GM04503 (cell line): ENCODE data around the gene SLC34A3.
"Not testable (repeated sequence)": the region's sequence is repeated elsewhere in the genome, so short reads cannot be mapped to it uniquely, and the experiment has no call there.

Experiments
- DNase-seq: peaks from one replicate; pipeline ENCODE4 v3.0.0-alpha.2; 2012; ENCODE audit warnings: low read depth

The SLC34A3 gene

GRCh38 chr9:137241490-137242268 lies 11.0 kb downstream of the SLC34A3 start:
- no peak for DNase-seq

DNA sequence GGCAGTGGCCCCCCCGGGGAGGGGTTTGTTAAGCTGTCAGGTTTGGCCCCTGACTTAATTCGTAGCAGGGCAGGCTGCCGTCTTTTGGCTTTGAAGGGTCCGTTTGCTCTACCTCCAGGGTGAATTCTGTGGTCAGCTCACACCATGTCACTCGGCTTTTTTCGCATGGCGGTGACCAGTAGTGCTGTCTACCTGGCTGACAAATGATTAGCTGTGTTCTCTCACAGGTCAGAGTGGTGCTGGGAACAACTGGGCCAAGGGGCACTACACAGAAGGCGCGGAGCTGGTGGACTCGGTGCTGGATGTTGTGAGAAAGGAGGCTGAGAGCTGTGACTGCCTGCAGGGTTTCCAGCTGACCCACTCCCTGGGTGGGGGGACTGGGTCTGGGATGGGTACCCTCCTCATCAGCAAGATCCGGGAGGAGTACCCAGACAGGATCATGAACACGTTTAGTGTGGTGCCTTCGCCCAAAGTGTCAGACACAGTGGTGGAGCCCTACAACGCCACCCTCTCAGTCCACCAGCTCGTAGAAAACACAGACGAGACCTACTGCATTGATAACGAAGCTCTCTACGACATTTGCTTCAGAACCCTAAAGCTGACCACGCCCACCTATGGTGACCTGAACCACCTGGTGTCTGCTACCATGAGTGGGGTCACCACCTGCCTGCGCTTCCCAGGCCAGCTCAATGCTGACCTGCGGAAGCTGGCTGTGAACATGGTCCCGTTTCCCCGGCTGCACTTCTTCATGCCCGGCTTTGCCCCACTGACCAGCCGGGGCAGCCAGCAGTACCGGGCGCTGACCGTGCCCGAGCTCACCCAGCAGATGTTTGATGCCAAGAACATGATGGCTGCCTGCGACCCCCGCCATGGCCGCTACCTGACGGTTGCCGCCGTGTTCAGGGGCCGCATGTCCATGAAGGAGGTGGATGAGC lies 11.8 kb downstream of the SLC34A3 start:
- DNase-seq, result no peak

GRCh38 chr9:137243266-137243625 lies 12.5 kb downstream of the SLC34A3 start:
- DNase-seq, result not testable (repeated sequence)

DNA sequence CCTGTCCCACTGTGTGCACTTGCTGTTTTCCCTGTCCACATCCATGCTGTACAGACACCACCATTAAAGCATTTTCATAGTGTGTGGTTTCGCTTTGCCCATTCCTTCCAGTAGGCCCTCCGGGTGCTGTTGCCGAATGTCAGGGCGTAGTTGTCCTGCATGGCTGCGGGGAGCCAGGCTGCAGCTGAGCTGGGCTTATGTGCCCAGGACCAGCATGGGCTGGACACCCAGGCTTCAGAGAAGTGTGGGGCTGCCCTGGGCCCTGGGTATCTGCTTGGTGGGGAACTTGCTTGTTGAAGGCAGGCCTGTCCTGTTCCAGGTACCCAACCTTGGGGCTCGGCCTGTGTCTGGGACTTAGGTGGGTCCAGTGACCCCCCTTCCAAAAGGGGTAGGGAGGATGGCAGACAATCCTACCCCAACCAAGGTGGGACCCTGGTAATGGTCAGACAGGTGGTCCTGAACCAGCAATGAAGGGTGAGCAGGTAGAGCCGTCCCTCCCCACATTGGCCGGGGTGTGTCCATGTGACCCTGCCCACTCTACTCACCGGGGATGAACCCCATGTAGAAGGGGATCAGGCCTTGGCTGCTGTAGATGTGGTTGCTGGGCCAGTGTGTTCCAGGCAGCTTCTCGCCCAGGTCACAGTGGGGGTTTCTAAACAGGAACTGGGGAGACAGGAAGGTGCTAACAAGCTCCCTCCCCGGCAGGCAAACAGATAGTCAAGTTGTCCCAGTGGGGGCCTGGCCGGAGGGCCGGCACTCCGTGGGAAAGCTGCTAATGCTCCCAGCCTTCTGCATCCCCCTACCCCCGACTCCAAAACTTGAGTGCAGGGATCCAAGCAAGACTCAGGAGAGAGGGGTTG lies 13.2 kb downstream of the SLC34A3 start:
- DNase-seq, result no peak

GRCh38 chr9:137244486-137245449 lies 14.1 kb downstream of the SLC34A3 start:
- DNase-seq, result no peak

DNA sequence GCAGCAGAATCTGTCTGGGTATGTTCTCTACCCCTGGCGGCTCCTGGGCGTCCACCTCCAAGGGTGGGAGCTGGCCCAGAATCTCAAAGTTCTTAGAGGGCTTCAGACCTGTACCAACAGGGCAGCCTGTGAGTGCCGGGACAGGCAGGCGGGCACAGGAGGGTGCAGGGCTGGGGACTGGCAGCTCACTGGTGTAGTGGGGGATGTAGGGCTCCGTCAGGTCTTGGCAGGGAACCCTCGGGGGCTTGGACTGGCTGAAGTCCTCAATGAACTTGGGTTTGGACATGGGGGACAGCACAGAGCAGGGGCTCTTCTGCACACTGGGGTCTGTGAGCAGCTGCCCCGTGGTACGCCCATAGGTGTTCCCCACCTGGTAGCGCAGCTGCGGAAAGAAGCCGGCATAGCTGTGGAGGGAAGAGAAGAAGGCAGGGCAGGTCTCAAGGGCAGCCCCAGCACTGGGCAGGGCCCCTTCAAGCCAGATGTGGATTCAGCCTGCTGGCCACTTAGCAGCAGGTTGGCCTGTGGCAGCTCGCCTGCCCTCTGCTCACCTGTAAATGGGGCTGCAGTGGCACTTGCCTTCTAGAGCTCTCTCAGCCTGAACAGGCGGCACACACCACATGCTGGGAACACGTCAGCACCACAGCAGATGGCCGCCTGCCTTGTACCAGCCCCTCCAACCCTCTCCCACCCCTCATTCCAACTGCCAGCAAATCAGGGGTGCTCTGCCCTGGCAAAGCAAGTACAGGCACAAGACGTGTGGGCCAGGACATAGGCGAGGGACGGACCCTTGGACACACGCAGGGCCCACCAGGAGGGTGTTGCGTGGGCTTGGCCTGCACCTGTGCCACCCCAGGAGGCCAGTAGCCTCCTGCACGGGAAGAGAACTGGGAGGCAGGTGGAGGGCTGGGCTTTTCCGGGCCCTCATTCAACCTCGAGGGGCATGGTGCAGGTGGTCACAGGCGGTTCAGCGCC lies 15.0 kb downstream of the SLC34A3 start:
- DNase-seq, result no peak

DNA sequence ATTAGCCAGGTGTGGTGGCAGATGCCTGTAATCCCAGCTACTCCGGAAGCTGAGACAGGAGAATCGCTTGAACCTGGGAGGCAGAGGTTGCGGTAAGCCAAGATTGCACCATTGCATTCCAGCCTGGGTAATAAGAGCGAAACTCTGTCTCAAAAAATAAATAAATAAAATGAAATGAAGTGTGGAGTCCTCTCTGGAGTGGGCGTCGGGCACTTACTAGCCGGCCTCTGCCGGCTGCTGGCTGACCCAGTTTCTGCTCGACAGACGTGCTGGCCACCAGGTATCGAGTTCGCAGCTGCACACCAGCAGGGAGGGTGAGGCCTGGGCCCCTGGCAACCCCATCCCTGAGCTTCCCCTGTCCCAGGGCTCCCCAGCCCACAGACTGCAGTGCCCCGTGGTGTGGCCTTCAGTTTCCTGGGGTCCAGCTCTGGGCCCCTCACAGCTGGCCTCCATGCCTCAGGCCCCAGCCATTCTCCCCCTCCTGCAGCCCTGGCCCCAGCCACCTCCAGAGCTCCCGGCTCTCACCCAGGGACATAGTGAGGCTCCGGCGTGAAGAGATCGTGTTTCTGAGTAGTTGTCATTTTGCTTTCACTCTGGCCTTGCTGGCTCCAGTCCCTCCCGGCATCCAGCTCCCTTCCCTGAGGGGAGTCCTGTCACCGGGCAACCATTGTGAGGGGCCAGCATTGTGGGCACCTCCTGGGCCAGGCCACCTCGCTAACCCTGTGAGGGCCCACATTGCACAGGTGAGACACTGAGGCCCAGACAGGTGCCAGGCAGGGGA lies 16.6 kb downstream of the SLC34A3 start:
- no peak for DNase-seq

DNA sequence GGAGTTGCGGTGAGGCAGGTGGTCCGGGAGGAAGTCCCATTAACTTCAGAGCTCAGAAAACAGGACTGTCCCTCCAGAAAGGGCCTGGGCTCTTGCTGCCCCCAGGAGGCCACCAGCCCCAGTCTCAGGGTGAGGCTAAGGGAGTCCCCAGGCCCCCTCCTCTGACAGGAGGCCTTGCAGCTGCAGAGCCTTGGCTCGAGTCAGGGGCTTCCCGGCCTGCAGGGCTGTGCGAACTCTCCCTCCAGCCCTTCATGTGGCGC lies 17.1 kb downstream of the SLC34A3 start:
- no peak for DNase-seq

GRCh38 chr9:137250329-137251193 lies 19.9 kb downstream of the SLC34A3 start:
- no peak for DNase-seq

- no peak for DNase-seq
These were observed 20.4 kb downstream of the SLC34A3 start, which contains the start of gene STPG3 for GRCh38 chr9:137251194-137251461. STPG3 (plus strand) TSS chr9:137251286; CDS start chr9:137251287, 1 bp downstream.

DNA sequence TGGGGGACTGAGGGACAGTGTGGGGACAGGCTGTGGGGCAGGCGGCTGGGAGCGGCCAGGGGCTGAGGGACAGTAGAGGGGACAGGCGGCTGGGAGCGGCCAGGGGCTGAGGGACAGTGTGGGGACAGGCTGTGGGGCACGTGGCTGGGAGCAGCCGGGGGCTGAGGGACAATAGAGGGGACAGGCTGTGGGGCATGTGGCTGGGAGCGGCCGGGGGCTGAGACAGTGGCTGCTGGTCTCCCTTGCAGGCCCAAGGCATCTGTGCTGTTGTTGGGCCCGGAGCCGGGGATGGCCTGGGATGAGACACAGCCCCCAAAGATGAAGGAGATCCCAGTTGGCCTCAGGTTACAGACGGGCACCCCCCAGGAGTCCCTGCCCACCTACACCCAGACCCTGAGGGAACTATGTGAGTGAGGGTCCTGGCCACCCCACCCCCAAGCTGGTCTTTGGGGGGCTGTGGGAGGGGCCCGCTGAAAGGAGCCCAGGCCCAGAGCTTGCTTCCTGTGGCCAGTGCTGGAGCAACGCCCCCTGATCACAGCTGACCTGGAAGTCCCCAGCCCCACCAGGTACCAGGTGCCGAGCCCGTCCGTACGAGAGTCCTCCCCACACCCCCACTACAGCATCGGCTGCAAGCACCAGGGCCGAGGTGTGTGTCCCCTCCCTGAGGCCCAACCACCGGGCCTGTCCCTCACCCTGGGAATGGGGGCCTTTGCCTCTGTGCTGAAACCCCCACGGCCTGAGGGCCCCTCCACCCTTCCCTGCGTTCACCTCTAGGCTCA lies 21.0 kb downstream of the SLC34A3 start:
- DNase-seq, result no peak

GRCh38 chr9:137252555-137253506 lies 22.1 kb downstream of the SLC34A3 start:
- DNase-seq, result no peak

DNA sequence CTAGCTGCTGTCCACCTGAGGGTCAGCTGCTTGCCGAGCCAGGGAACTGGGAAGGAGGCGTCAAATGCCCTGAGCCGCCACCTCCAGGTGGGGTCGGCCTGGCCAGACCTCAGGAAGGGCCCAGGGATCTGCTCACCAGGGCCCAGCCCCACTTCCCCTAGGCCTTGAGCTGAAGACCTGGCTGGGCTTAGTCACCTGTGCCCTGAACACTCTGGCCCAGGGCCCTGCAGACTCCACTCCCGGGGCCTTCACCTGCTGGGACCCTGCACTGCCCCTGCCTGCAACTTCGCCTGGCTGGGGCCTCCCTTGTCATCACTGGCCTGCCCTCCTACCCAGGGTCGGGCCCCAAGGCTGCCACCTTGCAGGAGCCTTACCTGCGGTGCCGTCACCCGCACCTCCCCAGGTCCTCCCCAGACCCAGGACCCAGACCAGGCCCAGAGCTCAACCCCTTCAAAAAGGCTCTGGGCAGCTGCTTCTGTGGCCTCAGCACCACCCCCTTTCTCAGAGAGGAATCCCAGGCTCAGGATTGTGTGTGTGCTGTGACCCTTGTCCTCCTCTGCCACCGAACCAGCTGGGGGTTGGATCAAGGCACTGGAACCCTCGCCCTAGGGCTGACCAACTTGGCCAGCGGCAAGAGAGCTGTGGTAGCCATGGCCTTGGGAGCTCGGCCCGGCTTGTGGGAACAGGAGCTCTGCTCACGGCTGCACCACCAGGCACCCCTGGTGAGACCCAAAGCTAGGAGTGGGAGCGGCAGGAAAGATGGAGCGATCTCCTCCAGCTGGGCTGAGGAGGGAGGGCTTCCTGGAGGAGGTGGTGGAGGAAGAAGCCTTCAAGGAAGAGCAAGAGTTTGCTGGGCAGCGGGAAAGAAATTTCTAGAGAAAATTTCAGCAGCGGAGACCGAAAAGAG lies 23.3 kb downstream of the SLC34A3 start:
- DNase-seq, result no peak

DNA sequence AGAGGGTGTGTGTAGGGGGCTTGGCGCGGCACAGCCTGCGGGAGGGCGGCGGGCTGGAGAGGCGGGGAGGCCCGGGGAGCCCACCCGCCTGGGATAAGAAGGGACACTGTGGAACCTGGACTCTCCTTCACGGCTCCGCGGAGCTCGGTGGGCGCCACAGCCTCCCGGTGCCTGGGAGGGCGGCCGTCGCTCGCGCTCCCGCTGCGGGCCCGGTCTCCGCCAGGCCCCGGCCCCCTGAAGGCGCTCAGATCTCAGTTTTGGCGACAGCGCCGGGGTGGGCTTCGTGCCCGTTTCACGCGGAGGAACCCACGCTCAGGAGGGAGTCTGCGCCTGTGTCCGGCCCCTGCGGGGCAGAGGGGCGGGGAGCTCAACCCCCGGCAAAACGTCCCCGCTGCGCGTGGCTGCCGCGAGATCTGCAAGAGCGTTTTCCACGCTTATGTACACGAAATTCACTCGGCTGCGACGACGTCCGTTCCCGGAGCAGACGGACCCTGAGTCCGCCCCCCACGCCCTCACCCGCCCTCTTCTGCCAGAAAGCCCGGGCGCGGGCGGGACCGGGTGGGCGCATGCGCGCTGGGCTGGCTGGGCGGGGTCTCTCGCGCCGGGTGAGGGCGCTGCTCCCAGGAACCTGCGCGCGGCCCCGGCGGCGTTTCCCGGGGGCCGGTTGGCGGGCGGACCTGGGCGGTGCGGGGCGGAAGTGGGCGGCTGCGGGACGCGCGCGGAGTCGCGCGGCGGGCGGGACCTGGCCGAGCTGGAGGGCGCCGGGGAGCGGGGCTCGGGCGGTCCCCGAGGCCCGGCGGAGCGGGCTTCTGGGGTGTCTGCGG lies 24.1 kb downstream of the SLC34A3 start, which contains the start of gene NELFB:
TSS of gene NELFB (plus strand) at position 704 of the 824 bp plus-strand sequence.
- DNase-seq, result peak; percentile 33
